ENCODE measurements around the gene BBS9. TPM values are rescaled to one million over a fixed set of nuclear protein-coding genes. Genes with fewer than 3 reads are reported as not detected.

BBS9 gene
- total RNA-seq, 1 donor: 33.3 TPM

DNA sequence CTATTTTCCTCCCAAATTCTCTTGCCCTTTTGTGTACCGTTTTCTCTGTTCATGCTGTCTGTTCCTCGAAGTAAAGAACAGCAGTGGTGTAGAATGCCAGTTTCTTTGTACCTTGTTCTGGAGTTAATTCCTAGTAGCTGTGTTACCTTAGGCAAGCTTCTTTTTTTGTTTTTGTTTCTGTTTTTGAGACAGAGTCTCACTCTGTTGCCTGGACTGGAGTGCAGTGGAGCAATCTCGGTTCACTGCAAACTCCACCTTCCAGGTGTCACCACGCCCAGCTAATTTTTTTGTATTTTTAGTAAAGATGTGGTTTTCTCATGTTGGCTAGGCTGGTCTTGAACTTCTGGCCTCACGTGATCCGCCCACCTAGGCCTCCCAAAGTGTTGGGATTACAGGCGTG lies 221.2 kb downstream of the BBS9 start:
- Histone ChIP-seq H4K20me1 (ENCODE audit: insufficient read depth, low read length) (no peaks in the 10 kb centered on the region), H3K27me3 (ENCODE audit: insufficient read depth, low read length) (no peaks in the 10 kb centered on the region), H2AFZ (ENCODE audit: low read length) (no peak overlapping the region), H3K27ac (ENCODE audit: low read depth, low read length) (no peak overlapping the region), H3K79me2 (ENCODE audit: insufficient read depth, low read length) (no peaks in the 10 kb centered on the region), H3K9me3 (ENCODE audit: low read depth, low read length) (no peaks in the 10 kb centered on the region), H3K36me3 (ENCODE audit: insufficient read depth, low read length) (no peaks in the 10 kb centered on the region), H3K4me2 (ENCODE audit: insufficient read depth, low read length) (no peak overlapping the region), H3K4me1 (ENCODE audit: insufficient read depth, low read length) (no peaks in the 10 kb centered on the region), H3K4me3 (ENCODE audit: insufficient read depth, low read length) (no peak overlapping the region)
- TF ChIP-seq, protein P1, sequence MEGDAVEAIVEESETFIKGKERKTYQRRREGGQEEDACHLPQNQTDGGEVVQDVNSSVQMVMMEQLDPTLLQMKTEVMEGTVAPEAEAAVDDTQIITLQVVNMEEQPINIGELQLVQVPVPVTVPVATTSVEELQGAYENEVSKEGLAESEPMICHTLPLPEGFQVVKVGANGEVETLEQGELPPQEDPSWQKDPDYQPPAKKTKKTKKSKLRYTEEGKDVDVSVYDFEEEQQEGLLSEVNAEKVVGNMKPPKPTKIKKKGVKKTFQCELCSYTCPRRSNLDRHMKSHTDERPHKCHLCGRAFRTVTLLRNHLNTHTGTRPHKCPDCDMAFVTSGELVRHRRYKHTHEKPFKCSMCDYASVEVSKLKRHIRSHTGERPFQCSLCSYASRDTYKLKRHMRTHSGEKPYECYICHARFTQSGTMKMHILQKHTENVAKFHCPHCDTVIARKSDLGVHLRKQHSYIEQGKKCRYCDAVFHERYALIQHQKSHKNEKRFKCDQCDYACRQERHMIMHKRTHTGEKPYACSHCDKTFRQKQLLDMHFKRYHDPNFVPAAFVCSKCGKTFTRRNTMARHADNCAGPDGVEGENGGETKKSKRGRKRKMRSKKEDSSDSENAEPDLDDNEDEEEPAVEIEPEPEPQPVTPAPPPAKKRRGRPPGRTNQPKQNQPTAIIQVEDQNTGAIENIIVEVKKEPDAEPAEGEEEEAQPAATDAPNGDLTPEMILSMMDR (IDR thresholded peaks at IDR 0.05; ENCODE audit: extremely low read depth, low read depth, low read length): no peak
- DNase-seq (ENCODE audit: insufficient read length, low spot score, missing footprints): no peak

DNA sequence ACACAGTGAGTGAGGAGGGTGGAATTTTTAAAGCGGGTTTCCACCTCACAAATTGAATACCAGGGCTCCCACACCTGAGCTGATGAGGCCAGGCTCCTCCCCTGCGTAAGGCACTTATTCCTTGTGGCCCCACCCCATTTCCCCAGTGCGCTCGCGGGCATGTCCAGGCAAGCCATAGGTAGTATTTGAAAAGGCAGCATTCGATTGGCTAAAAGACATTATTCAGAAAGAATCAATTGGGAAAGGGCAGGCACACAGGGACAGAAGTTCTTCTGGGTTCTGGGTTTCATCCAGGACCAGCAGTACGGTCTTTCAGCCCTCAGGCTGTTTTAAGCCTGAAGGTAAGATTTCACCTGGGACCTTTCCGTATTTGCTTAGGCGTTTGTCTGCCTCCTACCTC lies 222.3 kb downstream of the BBS9 start:
- DNase-seq (ENCODE audit: insufficient read length, low spot score, missing footprints): no peak
- Histone ChIP-seq H3K4me3 (ENCODE audit: insufficient read depth, low read length) (no peak overlapping the region), H3K27me3 (ENCODE audit: insufficient read depth, low read length) (no peaks in the 10 kb centered on the region), H4K20me1 (ENCODE audit: insufficient read depth, low read length) (no peaks in the 10 kb centered on the region), H3K36me3 (ENCODE audit: insufficient read depth, low read length) (no peaks in the 10 kb centered on the region), H3K4me2 (ENCODE audit: insufficient read depth, low read length) (no peak overlapping the region), H3K79me2 (ENCODE audit: insufficient read depth, low read length) (no peaks in the 10 kb centered on the region), H3K27ac (ENCODE audit: low read depth, low read length) (no peak overlapping the region), H3K4me1 (ENCODE audit: insufficient read depth, low read length) (no peaks in the 10 kb centered on the region), H3K9me3 (ENCODE audit: low read depth, low read length) (no peaks in the 10 kb centered on the region), H2AFZ (ENCODE audit: low read length) (no peak overlapping the region)
- TF ChIP-seq, protein P1 (IDR thresholded peaks at IDR 0.05; ENCODE audit: extremely low read depth, low read depth, low read length): no peak

DNA sequence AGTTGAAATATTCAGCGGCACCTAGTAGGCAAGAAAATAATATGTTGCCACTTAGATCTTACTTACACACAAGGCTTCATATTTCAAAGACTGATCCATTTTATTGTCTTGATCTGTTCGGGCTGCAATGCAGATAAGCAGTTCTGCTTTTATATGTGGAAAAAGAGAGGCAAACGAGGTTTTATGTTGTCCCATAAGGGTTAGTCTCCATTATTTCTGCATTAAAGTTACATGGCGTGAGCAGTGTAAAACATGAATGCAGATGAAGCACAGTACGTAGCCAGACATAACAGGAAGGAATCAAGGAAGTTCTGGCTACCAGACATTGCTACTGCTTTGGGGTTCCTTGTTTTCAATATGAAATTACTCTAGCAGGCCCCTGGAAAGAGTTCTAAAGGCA lies 224.8 kb downstream of the BBS9 start:
- H3K79me2 ChIP-seq (ENCODE audit: insufficient read depth, low read length): no peaks in the 10 kb centered on the region
- no peaks in the 10 kb centered on the region for H4K20me1 ChIP-seq (ENCODE audit: insufficient read depth, low read length)
- H3K4me2 ChIP-seq (ENCODE audit: insufficient read depth, low read length): no peak overlapping the region
- H3K9me3 ChIP-seq (ENCODE audit: low read depth, low read length): no peaks in the 10 kb centered on the region
- H3K36me3 ChIP-seq (ENCODE audit: insufficient read depth, low read length): no peaks in the 10 kb centered on the region
- H3K27ac ChIP-seq (ENCODE audit: low read depth, low read length): no peak overlapping the region
- TF ChIP-seq, protein P1 (IDR thresholded peaks at IDR 0.05; ENCODE audit: extremely low read depth, low read depth, low read length): no peak
- no peaks in the 10 kb centered on the region for H3K4me1 ChIP-seq (ENCODE audit: insufficient read depth, low read length)
- H3K27me3 ChIP-seq (ENCODE audit: insufficient read depth, low read length): no peaks in the 10 kb centered on the region
- H3K4me3 ChIP-seq (ENCODE audit: insufficient read depth, low read length): no peak overlapping the region
- no peak for DNase-seq (ENCODE audit: insufficient read length, low spot score, missing footprints)
- H2AFZ ChIP-seq (ENCODE audit: low read length): no peak overlapping the region

DNA sequence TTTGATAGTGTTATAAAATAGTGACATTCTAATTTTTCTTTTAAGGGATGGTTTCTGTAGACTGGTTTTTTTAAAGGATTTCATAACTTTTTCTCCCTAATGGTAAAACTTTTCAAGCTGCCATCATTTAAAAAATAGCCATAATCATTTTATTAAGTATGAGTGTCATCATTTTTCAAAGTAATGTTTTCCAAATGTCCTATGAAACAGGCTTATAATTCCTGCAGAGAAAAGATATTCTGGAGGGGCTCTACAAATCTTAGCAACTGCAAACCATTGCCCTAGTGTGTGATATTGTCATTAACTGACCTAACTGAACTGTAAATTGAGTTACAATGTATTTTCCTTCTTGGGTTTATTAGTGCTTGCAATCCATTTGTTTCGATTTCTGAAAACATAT lies 226.0 kb downstream of the BBS9 start:
- Histone ChIP-seq H3K36me3 (ENCODE audit: insufficient read depth, low read length) (no peaks in the 10 kb centered on the region), H3K4me2 (ENCODE audit: insufficient read depth, low read length) (no peak overlapping the region), H3K4me1 (ENCODE audit: insufficient read depth, low read length) (no peaks in the 10 kb centered on the region), H3K4me3 (ENCODE audit: insufficient read depth, low read length) (no peak overlapping the region), H3K27me3 (ENCODE audit: insufficient read depth, low read length) (no peaks in the 10 kb centered on the region), H2AFZ (ENCODE audit: low read length) (no peak overlapping the region), H4K20me1 (ENCODE audit: insufficient read depth, low read length) (no peaks in the 10 kb centered on the region), H3K27ac (ENCODE audit: low read depth, low read length) (no peak overlapping the region), H3K9me3 (ENCODE audit: low read depth, low read length) (no peaks in the 10 kb centered on the region), H3K79me2 (ENCODE audit: insufficient read depth, low read length) (no peaks in the 10 kb centered on the region)
- no peak for DNase-seq (ENCODE audit: insufficient read length, low spot score, missing footprints)
- TF ChIP-seq, protein P1 (IDR thresholded peaks at IDR 0.05; ENCODE audit: extremely low read depth, low read depth, low read length): no peak
